ENCODE measurements around the gene TTC28. TPM values are rescaled to one million over a fixed set of nuclear protein-coding genes. Genes with fewer than 3 reads are reported as not detected.

Gene TTC28
- total RNA-seq, 1 experiment from 2014 or later, result not detected

- intact Hi-C loops (cut with micrococcal nuclease), result no loop called here
- Mint-ChIP-seq H3K4me1 (ENCODE audit: insufficient read depth, unreplicated experiment) (no peaks in the 10 kb centered on the region), H3K36me3 (ENCODE audit: insufficient read depth, unreplicated experiment) (no peaks in the 10 kb centered on the region), H3K9me3 (ENCODE audit: unreplicated experiment) (no peaks in the 10 kb centered on the region), H3K27ac (ENCODE audit: low read depth, unreplicated experiment) (no peak overlapping the region), H3K4me3 (ENCODE audit: unreplicated experiment) (no peak overlapping the region), H3K27me3 (ENCODE audit: insufficient read depth, unreplicated experiment) (peaks cover 29% of the 10 kb centered on the region)
- ChIA-PET CTCF (no interaction called here), POLR2A (no interaction called here)
- no peak for DNase-seq (ENCODE audit: unreplicated experiment)
- no peak for TF ChIP-seq CTCF (IDR thresholded peaks at IDR 0.05; ENCODE audit: unreplicated experiment)
- no TSS peak for BruUV-seq (replicated peaks)
Observed at GRCh38 chr22:28647216-28647615, 32.4 kb downstream of the TTC28 start.

GRCh38 chr22:28639321-28639720 lies 40.3 kb downstream of the TTC28 start:
- intact Hi-C loops (cut with micrococcal nuclease), result no loop called here
- ChIA-PET POLR2A (no interaction called here), CTCF (interaction anchor here (0.6 kb wide), 1 partner anchor 215 kb away, joined by 3 read pairs; no protein-coding TSS in a partner anchor)
- Mint-ChIP-seq H3K27ac (ENCODE audit: low read depth, unreplicated experiment) (no peak overlapping the region), H3K4me3 (ENCODE audit: unreplicated experiment) (no peak overlapping the region), H3K9me3 (ENCODE audit: unreplicated experiment) (no peaks in the 10 kb centered on the region), H3K36me3 (ENCODE audit: insufficient read depth, unreplicated experiment) (no peaks in the 10 kb centered on the region), H3K4me1 (ENCODE audit: insufficient read depth, unreplicated experiment) (no peaks in the 10 kb centered on the region), H3K27me3 (ENCODE audit: insufficient read depth, unreplicated experiment) (peaks cover 10% of the 10 kb centered on the region)
- no peak for TF ChIP-seq CTCF (IDR thresholded peaks at IDR 0.05; ENCODE audit: unreplicated experiment)
- no peak for DNase-seq (ENCODE audit: unreplicated experiment)
- BruUV-seq (replicated peaks), result no TSS peak

GRCh38 chr22:28637225-28637624 lies 42.4 kb downstream of the TTC28 start:
- no peak for DNase-seq (ENCODE audit: unreplicated experiment)
- Mint-ChIP-seq H3K4me3 (ENCODE audit: unreplicated experiment) (no peak overlapping the region), H3K36me3 (ENCODE audit: insufficient read depth, unreplicated experiment) (no peaks in the 10 kb centered on the region), H3K9me3 (ENCODE audit: unreplicated experiment) (no peaks in the 10 kb centered on the region), H3K4me1 (ENCODE audit: insufficient read depth, unreplicated experiment) (no peaks in the 10 kb centered on the region), H3K27ac (ENCODE audit: low read depth, unreplicated experiment) (no peak overlapping the region), H3K27me3 (ENCODE audit: insufficient read depth, unreplicated experiment) (peaks cover 10% of the 10 kb centered on the region)
- intact Hi-C loops (cut with micrococcal nuclease), result no loop called here
- no peak for TF ChIP-seq CTCF (IDR thresholded peaks at IDR 0.05; ENCODE audit: unreplicated experiment)
- ChIA-PET CTCF (no interaction called here), POLR2A (no interaction called here)
- BruUV-seq (replicated peaks), result no TSS peak

GRCh38 chr22:28630177-28630574 lies 49.5 kb downstream of the TTC28 start:
- no peak for DNase-seq (ENCODE audit: unreplicated experiment)
- TF ChIP-seq CTCF (IDR thresholded peaks at IDR 0.05; ENCODE audit: unreplicated experiment), result no peak
- H3K4me3 Mint-ChIP-seq (ENCODE audit: unreplicated experiment), result no peak overlapping the region
- intact Hi-C loops (cut with micrococcal nuclease), result no loop called here
- H3K4me1 Mint-ChIP-seq (ENCODE audit: insufficient read depth, unreplicated experiment), result no peaks in the 10 kb centered on the region
- H3K27me3 Mint-ChIP-seq (ENCODE audit: insufficient read depth, unreplicated experiment), result no peaks in the 10 kb centered on the region
- ChIA-PET CTCF (no interaction called here), POLR2A (no interaction called here)
- BruUV-seq (replicated peaks), result no TSS peak
- H3K36me3 Mint-ChIP-seq (ENCODE audit: insufficient read depth, unreplicated experiment), result no peaks in the 10 kb centered on the region
- H3K9me3 Mint-ChIP-seq (ENCODE audit: unreplicated experiment), result no peaks in the 10 kb centered on the region
- H3K27ac Mint-ChIP-seq (ENCODE audit: low read depth, unreplicated experiment), result no peak overlapping the region
